ENCODE measurements around the gene STRAP.

Gene STRAP

GRCh38 chr12:15882118-15882971 lies at the start of gene STRAP:
Gene STRAP (plus strand): TSS chr12:15882387. CDS start chr12:15882708, 321 bp downstream.
- peak; percentile 95 to 98 for DNase-seq

- no peak for DNase-seq
These were observed 47.6 kb upstream of the STRAP start for GRCh38 chr12:15834575-15834974.

GRCh38 chr12:15837141-15837790 lies 44.9 kb upstream of the STRAP start:
- DNase-seq = no peak

- DNase-seq = no peak
These were observed 43.1 kb upstream of the STRAP start for GRCh38 chr12:15839041-15839440.

GRCh38 chr12:15839682-15840081 lies 42.5 kb upstream of the STRAP start:
- no peak for DNase-seq

- DNase-seq = no peak
These were observed 40.1 kb upstream of the STRAP start for GRCh38 chr12:15842108-15842507.

GRCh38 chr12:15846887-15847286 lies 35.3 kb upstream of the STRAP start:
- DNase-seq = no peak

- no peak for DNase-seq
These were observed 33.6 kb upstream of the STRAP start for GRCh38 chr12:15848606-15849005.

- DNase-seq = no peak
These were observed 31.1 kb upstream of the STRAP start for GRCh38 chr12:15851045-15851620.

GRCh38 chr12:15851919-15852318 lies 30.3 kb upstream of the STRAP start:
- no peak for DNase-seq

- DNase-seq = no peak
These were observed 29.8 kb upstream of the STRAP start for GRCh38 chr12:15852383-15852782.

- DNase-seq = no peak
These were observed 28.3 kb upstream of the STRAP start for GRCh38 chr12:15853877-15854276.

- no peak for DNase-seq
These were observed 27.3 kb upstream of the STRAP start for GRCh38 chr12:15854916-15855315.

GRCh38 chr12:15855646-15856045 lies 26.5 kb upstream of the STRAP start:
- no peak for DNase-seq

- DNase-seq = peak; percentile 45 to 72
These were observed 25.8 kb upstream of the STRAP start for GRCh38 chr12:15856097-15856982.

- DNase-seq = peak in 1 of 2 experiments; percentile 10
These were observed 23.8 kb upstream of the STRAP start for GRCh38 chr12:15858353-15858752.

GRCh38 chr12:15859116-15859515 lies 23.1 kb upstream of the STRAP start:
- no peak for DNase-seq

- DNase-seq = no peak
These were observed 20.8 kb upstream of the STRAP start for GRCh38 chr12:15861404-15861803.

GRCh38 chr12:15862840-15863239 lies 19.3 kb upstream of the STRAP start:
- no peak for DNase-seq

- DNase-seq = no peak
These were observed 18.8 kb upstream of the STRAP start for GRCh38 chr12:15863372-15863771.

- no peak for DNase-seq
These were observed 18.2 kb upstream of the STRAP start for GRCh38 chr12:15863984-15864383.

- DNase-seq = no peak
These were observed 14.0 kb upstream of the STRAP start for GRCh38 chr12:15868186-15868585.

GRCh38 chr12:15873556-15873955 lies 8.6 kb upstream of the STRAP start:
- DNase-seq = no peak

All from NCI-H526 (cell line).